ENCODE measurements around the gene PMM2. TPM values are rescaled to one million over a fixed set of nuclear protein-coding genes. Genes with fewer than 3 reads are reported as not detected.
A peak's percentile ranks its signal among the peaks of the same experiment; 100 is the strongest.

Gene PMM2
- total and polyA plus RNA-seq, 2 experiments from 2014 or later, result 38.2 to 60.4 TPM

DNA sequence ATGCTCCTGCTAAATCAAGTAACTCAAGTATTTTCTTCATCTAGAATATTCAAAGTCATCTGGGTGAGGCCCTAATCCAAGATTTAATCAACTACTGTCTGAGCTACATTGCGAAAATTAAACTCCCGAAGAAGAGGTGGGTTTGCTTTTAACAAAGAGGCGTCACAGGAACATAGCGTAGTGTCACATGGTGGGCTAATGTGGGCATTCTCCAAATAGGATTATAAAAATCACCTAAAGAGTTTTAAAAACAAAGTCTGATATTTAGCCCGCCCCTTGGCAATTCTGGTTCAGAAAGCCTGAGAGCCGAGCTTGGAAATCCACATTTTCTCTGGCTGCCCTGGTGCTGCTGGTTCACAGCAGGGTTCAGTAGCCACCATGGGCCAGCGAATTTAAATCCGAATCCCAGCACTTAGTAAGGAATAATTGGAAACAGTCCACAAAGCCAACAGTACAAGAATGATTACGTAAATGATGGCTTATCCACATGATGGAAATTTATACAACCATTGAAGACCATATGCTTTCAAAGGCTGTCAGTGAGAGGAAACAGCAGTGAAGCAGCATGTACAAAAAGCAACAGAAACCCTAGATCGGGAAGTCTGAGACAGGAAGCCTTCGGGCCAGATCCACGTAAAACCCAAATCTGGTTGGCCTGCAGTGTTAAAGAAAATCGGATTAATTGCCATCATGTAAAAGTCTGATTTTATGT lies 8.8 kb downstream of the PMM2 start:
- no peak overlapping the region; the same call in 1 of the 2 replicates for H3K27ac Mint-ChIP-seq

DNA sequence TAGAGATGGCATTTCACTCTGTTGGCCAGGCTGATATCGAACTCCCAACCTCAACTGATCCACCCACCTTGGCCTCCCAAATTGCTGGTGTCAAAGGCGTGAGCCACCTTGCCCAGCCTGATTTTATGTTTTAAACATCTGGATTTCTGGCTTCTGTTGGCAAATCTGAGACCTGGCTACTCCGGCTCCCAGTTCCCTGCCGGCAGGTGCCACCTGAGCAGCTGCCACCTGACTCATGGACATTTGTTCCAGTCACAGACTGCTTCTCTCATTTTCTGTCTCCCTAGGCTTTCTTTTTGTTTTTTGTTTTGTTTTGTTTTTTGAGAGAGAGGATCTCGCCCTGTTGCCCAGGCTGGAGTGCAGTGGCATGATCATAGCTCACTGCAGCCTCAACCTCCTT lies 9.6 kb downstream of the PMM2 start:
- H3K4me3 Mint-ChIP-seq, result no peak overlapping the region
- no peaks in the 10 kb centered on the region; the same call in 2 of the 3 replicates for H3K9me3 Mint-ChIP-seq
- peaks cover 96% of the 10 kb centered on the region for H3K36me3 Mint-ChIP-seq (ENCODE audit: low read depth)
- DNase-seq (ENCODE audit: low spot score) (no peak), ATAC-seq (no peak)
- Histone ChIP-seq H3K4me1 (ENCODE audit: insufficient read depth) (no peaks in the 10 kb centered on the region), H3K9me2 (ENCODE audit: insufficient read depth) (no peaks in the 10 kb centered on the region), H2AFZ (no peak overlapping the region), H3K4me2 (no peak overlapping the region), H3K36me3 (ENCODE audit: insufficient read depth) (peaks cover 77% of the 10 kb centered on the region), H3K27me3 (ENCODE audit: insufficient read depth) (no peaks in the 10 kb centered on the region), H3F3A (replicated peaks; ENCODE audit: low read depth) (peaks cover 16% of the 10 kb centered on the region; the same call in 1 of the 2 replicates), H3K27ac (ENCODE audit: low read depth) (no peak overlapping the region), H4K20me1 (replicated peaks; ENCODE audit: insufficient read depth) (peaks cover 25% of the 10 kb centered on the region), H3K4me3 (no peak overlapping the region), H3K79me2 (replicated peaks; ENCODE audit: insufficient read depth) (peaks cover 54% of the 10 kb centered on the region)
- H3K27me3 Mint-ChIP-seq (ENCODE audit: insufficient read depth, low read depth, poor library complexity), result peaks cover 7% of the 10 kb centered on the region
- H3K4me1 Mint-ChIP-seq, result no peaks in the 10 kb centered on the region
- no peak overlapping the region for H3K27ac Mint-ChIP-seq
- TF ChIP-seq CREB1 (CRISPR knock-in tag; IDR thresholded peaks at IDR 0.05; ENCODE audit: low read depth) (no peak), EZH2 (IDR thresholded peaks at IDR 0.05; ENCODE audit: low read depth, unreplicated experiment) (no peak), STAT1 (IDR thresholded peaks at IDR 0.05; ENCODE audit: unreplicated experiment) (no peak), NANOG (IDR thresholded peaks at IDR 0.05; ENCODE audit: borderline replicate concordance) (no peak), ZNF331 (CRISPR knock-in tag; IDR thresholded peaks at IDR 0.05; ENCODE audit: low read depth) (no peak)
- TF ChIP-seq, protein P1, sequence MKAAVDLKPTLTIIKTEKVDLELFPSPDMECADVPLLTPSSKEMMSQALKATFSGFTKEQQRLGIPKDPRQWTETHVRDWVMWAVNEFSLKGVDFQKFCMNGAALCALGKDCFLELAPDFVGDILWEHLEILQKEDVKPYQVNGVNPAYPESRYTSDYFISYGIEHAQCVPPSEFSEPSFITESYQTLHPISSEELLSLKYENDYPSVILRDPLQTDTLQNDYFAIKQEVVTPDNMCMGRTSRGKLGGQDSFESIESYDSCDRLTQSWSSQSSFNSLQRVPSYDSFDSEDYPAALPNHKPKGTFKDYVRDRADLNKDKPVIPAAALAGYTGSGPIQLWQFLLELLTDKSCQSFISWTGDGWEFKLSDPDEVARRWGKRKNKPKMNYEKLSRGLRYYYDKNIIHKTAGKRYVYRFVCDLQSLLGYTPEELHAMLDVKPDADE (IDR thresholded peaks at IDR 0.05), result no peak
- TF ChIP-seq, protein P2, sequence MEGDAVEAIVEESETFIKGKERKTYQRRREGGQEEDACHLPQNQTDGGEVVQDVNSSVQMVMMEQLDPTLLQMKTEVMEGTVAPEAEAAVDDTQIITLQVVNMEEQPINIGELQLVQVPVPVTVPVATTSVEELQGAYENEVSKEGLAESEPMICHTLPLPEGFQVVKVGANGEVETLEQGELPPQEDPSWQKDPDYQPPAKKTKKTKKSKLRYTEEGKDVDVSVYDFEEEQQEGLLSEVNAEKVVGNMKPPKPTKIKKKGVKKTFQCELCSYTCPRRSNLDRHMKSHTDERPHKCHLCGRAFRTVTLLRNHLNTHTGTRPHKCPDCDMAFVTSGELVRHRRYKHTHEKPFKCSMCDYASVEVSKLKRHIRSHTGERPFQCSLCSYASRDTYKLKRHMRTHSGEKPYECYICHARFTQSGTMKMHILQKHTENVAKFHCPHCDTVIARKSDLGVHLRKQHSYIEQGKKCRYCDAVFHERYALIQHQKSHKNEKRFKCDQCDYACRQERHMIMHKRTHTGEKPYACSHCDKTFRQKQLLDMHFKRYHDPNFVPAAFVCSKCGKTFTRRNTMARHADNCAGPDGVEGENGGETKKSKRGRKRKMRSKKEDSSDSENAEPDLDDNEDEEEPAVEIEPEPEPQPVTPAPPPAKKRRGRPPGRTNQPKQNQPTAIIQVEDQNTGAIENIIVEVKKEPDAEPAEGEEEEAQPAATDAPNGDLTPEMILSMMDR (conservative IDR thresholded peaks at IDR 0.05; ENCODE audit: low read depth in 2 of 2), result no peak
- TF ChIP-seq, protein P3, sequence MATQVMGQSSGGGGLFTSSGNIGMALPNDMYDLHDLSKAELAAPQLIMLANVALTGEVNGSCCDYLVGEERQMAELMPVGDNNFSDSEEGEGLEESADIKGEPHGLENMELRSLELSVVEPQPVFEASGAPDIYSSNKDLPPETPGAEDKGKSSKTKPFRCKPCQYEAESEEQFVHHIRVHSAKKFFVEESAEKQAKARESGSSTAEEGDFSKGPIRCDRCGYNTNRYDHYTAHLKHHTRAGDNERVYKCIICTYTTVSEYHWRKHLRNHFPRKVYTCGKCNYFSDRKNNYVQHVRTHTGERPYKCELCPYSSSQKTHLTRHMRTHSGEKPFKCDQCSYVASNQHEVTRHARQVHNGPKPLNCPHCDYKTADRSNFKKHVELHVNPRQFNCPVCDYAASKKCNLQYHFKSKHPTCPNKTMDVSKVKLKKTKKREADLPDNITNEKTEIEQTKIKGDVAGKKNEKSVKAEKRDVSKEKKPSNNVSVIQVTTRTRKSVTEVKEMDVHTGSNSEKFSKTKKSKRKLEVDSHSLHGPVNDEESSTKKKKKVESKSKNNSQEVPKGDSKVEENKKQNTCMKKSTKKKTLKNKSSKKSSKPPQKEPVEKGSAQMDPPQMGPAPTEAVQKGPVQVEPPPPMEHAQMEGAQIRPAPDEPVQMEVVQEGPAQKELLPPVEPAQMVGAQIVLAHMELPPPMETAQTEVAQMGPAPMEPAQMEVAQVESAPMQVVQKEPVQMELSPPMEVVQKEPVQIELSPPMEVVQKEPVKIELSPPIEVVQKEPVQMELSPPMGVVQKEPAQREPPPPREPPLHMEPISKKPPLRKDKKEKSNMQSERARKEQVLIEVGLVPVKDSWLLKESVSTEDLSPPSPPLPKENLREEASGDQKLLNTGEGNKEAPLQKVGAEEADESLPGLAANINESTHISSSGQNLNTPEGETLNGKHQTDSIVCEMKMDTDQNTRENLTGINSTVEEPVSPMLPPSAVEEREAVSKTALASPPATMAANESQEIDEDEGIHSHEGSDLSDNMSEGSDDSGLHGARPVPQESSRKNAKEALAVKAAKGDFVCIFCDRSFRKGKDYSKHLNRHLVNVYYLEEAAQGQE (IDR thresholded peaks at IDR 0.05; ENCODE audit: unreplicated experiment), result no peak

More for the DNA sequence above, 8.8 kb downstream of the PMM2 start:
- H3F3A ChIP-seq (replicated peaks; ENCODE audit: low read depth), result peaks cover 16% of the 10 kb centered on the region; the same call in 1 of the 2 replicates
- Mint-ChIP-seq H3K27me3 (ENCODE audit: insufficient read depth, low read depth, poor library complexity) (peaks cover 7% of the 10 kb centered on the region), H3K9me3 (no peaks in the 10 kb centered on the region; the same call in 2 of the 3 replicates), H3K4me3 (no peak overlapping the region), H3K36me3 (ENCODE audit: low read depth) (peaks cover 96% of the 10 kb centered on the region), H3K4me1 (no peaks in the 10 kb centered on the region)
- TF ChIP-seq STAT1 (IDR thresholded peaks at IDR 0.05; ENCODE audit: unreplicated experiment), result no peak
- TF ChIP-seq JUNB (IDR thresholded peaks at IDR 0.05; ENCODE audit: unreplicated experiment), result no peak
- TF ChIP-seq CREB1 (CRISPR knock-in tag; IDR thresholded peaks at IDR 0.05; ENCODE audit: low read depth), result no peak
- TF ChIP-seq NANOG (IDR thresholded peaks at IDR 0.05; ENCODE audit: borderline replicate concordance), result no peak
- TF ChIP-seq, protein P1 (IDR thresholded peaks at IDR 0.05), result no peak
- TF ChIP-seq, protein P2 (conservative IDR thresholded peaks at IDR 0.05; ENCODE audit: low read depth in 2 of 2), result no peak
- no peak for TF ChIP-seq POLR2AphosphoS5 (IDR thresholded peaks at IDR 0.05; ENCODE audit: low read depth)
- no peak for TF ChIP-seq ZNF114 (CRISPR knock-in tag; IDR thresholded peaks at IDR 0.05)
- no peak for TF ChIP-seq ZNF331 (CRISPR knock-in tag; IDR thresholded peaks at IDR 0.05; ENCODE audit: low read depth)
- TF ChIP-seq EZH2phosphoT487 (IDR thresholded peaks at IDR 0.05; ENCODE audit: unreplicated experiment), result no peak
- no peaks in the 10 kb centered on the region for H3K27me3 ChIP-seq (ENCODE audit: insufficient read depth)
- no peaks in the 10 kb centered on the region for H3K9me2 ChIP-seq (ENCODE audit: insufficient read depth)
- H3K27ac ChIP-seq (ENCODE audit: low read depth), result 0 out of 2 replicates have a peak overlapping the region, but pooled peaks have one; percentile 63
- no peak overlapping the region for H3K4me3 ChIP-seq
- H2AFZ ChIP-seq, result no peak overlapping the region
- ATAC-seq (no peak), DNase-seq (ENCODE audit: low spot score) (no peak)
- peaks cover 76% of the 10 kb centered on the region for H3K36me3 ChIP-seq (ENCODE audit: insufficient read depth)
- peaks cover 62% of the 10 kb centered on the region for H3K79me2 ChIP-seq (replicated peaks; ENCODE audit: insufficient read depth)
- no peaks in the 10 kb centered on the region for H3K4me1 ChIP-seq (ENCODE audit: insufficient read depth)
- no peak overlapping the region for H3K4me2 ChIP-seq
- peaks cover 29% of the 10 kb centered on the region for H4K20me1 ChIP-seq (replicated peaks; ENCODE audit: insufficient read depth)
